HepG2 (cell line): ENCODE data around the gene DPY19L3. TPM values are rescaled to one million over a fixed set of nuclear protein-coding genes. Genes with fewer than 3 reads are reported as not detected.

Experiments used
- AGO2 ChIP-seq: fragments of 200-400 bp; formaldehyde crosslinking; optimal IDR thresholded peaks from 2 replicates; pipeline ENCODE3; 2017; ENCODE audit warnings: mild to moderate bottlenecking, low read depth, low read length, moderate library complexity
- ATF3 ChIP-seq: sonication (generic); formaldehyde crosslinking; IDR thresholded peaks from 2 replicates; pipeline ENCODE4 v1.4.0; 2020; ENCODE audit warnings: missing genetic modification reagents
- DMAP1 ChIP-seq: IDR thresholded peaks from 2 replicates; pipeline ENCODE4 v1.6.1; 2016
- DZIP1 ChIP-seq: sonication (generic); formaldehyde crosslinking; IDR thresholded peaks from 2 replicates; pipeline ENCODE4 v1.5.0; 2020; ENCODE audit warnings: mild to moderate bottlenecking, missing genetic modification reagents
- EHMT2 ChIP-seq: fragments of 200-600 bp; sonication (generic); IDR thresholded peaks from 2 replicates; pipeline ENCODE4 v1.7.0; 2017; ENCODE audit warnings: antibody characterized with exemption, low read depth, low read length, borderline replicate concordance
- ERF ChIP-seq: IDR thresholded peaks from 2 replicates; pipeline ENCODE4 v1.6.1; 2018; ENCODE audit warnings: missing biosample characterization, missing genetic modification reagents
- GFI1 ChIP-seq: sonication (generic); formaldehyde crosslinking; IDR thresholded peaks from 2 replicates; pipeline ENCODE4 v1.5.0; 2020; ENCODE audit warnings: missing genetic modification reagents, mild to moderate bottlenecking, borderline replicate concordance
- HIC2 ChIP-seq: sonication (generic); formaldehyde crosslinking; IDR thresholded peaks from 2 replicates; pipeline ENCODE4 v1.9.0; 2022; ENCODE audit warnings: low read depth, missing genetic modification reagents
- KDM6A ChIP-seq: IDR thresholded peaks from 2 replicates; pipeline ENCODE4 v1.6.1; 2016; ENCODE audit warnings: low read depth
- KLF16 ChIP-seq, 2 experiments: sonication (generic) in 1 of 2; formaldehyde crosslinking in 1 of 2; IDR thresholded peaks; 2 replicates each; pipeline versions ENCODE4 v1.6.1 to v1.8.0; 2016 to 2023; ENCODE audit warnings: missing genetic modification reagents in 2 of 2, missing compliant biosample characterization in 1 of 2
- KMT2A ChIP-seq: sonication (generic); formaldehyde crosslinking; IDR thresholded peaks from 2 replicates; pipeline ENCODE4 v1.4.0; 2020; ENCODE audit warnings: missing genetic modification reagents
- RNF219 ChIP-seq: sonication (generic); formaldehyde crosslinking; IDR thresholded peaks from 2 replicates; pipeline ENCODE4 v1.5.0; 2020; ENCODE audit warnings: mild to moderate bottlenecking, missing genetic modification reagents
- ZBTB7B ChIP-seq: sonication (generic); formaldehyde crosslinking; IDR thresholded peaks from 2 replicates; pipeline ENCODE4 v1.4.0; 2020; ENCODE audit warnings: missing genetic modification reagents
- ZNF263 ChIP-seq: sonication (generic); formaldehyde crosslinking; IDR thresholded peaks from 2 replicates; pipeline ENCODE4 v1.4.0; 2020; ENCODE audit warnings: missing genetic modification reagents
- polyA plus RNA-seq, 8 experiments: library from polyadenylated mRNA; depleted of rRNA in 3 of 8; stranded (reverse) in 7 of 8; unstranded in 1 of 8; fragments of >200 nt; fragmentation: Illumina TruSeq in 4 of 8; extraction: Trizol in 4 of 8; gene quantifications; 2 replicates each; pipeline versions ENCODE4 v1.2.1 to v1.2.3, GENCODE V29; 2011 to 2016; ENCODE audit warnings: low read depth in 4 of 8, missing spikeins in 1 of 8, mixed read lengths in 1 of 8; ENCODE audit not compliant: insufficient read depth in 1 of 8
- total RNA-seq, 5 experiments: library from RNA; depleted of rRNA; stranded (reverse); fragments of >200 nt; fragmentation: Illumina TruSeq; extraction: Trizol; gene quantifications; 2 replicates each; pipeline ENCODE4 v1.2.3, GENCODE V29; 2016; ENCODE audit warnings: low read depth in 1 of 5
- TF ChIP-seq, protein P1 (sequence below): sonication (generic); formaldehyde crosslinking; IDR thresholded peaks from 2 replicates; pipeline ENCODE4 v1.4.0; 2020; ENCODE audit warnings: mild to moderate bottlenecking, missing genetic modification reagents
- TF ChIP-seq, protein P2 (sequence below): sonication (generic); formaldehyde crosslinking; IDR thresholded peaks from 2 replicates; pipeline ENCODE4 v1.8.0; 2022; ENCODE audit warnings: missing genetic modification reagents, low read depth, mild to moderate bottlenecking, borderline replicate concordance

The DPY19L3 gene
- total and polyA plus RNA-seq, 2 of the 13 experiments (the other 11 are each of a cell fraction or from before 2014, with no cell fraction given) = 21.6 to 25.2 TPM

DNA sequence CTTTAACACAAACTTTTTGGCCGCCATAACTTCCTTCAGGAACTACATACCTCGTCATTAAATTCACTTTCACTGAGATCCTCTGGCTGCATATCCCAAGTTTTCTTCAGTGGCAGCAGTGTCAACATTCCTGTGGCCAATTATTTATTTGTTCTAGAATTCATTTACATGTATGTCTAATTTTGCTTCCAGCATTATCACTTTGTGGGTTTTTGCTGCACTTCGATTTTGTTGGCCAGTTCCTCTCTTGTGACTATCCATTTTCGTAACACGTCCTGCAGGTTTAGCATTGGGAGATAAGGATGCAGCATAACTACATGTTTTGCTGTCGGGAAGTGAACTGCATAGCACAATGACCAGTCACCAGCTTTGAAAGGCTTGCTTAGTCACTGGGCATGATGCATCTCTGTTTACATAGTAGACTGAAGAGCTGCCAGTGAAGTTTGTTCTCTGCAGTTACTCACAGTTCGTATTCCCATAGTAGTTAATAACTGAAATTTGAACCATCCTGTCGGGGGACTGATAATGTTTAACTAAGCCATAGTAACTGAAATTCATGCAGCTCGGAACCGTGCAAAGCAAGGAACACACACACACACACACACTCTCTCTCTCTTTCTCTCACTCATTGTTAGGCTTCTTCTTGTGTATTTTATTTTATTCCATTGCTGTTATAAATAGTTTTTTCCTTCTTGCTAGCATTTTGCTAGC, 31.8 kb upstream of the DPY19L3 start (continued):
- TF ChIP-seq, protein P1, sequence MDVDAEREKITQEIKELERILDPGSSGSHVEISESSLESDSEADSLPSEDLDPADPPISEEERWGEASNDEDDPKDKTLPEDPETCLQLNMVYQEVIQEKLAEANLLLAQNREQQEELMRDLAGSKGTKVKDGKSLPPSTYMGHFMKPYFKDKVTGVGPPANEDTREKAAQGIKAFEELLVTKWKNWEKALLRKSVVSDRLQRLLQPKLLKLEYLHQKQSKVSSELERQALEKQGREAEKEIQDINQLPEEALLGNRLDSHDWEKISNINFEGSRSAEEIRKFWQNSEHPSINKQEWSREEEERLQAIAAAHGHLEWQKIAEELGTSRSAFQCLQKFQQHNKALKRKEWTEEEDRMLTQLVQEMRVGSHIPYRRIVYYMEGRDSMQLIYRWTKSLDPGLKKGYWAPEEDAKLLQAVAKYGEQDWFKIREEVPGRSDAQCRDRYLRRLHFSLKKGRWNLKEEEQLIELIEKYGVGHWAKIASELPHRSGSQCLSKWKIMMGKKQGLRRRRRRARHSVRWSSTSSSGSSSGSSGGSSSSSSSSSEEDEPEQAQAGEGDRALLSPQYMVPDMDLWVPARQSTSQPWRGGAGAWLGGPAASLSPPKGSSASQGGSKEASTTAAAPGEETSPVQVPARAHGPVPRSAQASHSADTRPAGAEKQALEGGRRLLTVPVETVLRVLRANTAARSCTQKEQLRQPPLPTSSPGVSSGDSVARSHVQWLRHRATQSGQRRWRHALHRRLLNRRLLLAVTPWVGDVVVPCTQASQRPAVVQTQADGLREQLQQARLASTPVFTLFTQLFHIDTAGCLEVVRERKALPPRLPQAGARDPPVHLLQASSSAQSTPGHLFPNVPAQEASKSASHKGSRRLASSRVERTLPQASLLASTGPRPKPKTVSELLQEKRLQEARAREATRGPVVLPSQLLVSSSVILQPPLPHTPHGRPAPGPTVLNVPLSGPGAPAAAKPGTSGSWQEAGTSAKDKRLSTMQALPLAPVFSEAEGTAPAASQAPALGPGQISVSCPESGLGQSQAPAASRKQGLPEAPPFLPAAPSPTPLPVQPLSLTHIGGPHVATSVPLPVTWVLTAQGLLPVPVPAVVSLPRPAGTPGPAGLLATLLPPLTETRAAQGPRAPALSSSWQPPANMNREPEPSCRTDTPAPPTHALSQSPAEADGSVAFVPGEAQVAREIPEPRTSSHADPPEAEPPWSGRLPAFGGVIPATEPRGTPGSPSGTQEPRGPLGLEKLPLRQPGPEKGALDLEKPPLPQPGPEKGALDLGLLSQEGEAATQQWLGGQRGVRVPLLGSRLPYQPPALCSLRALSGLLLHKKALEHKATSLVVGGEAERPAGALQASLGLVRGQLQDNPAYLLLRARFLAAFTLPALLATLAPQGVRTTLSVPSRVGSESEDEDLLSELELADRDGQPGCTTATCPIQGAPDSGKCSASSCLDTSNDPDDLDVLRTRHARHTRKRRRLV (CRISPR knock-in tag) = no peak
- TF ChIP-seq HIC2 (peak; percentile 60; the same call in 1 of the 2 replicates), KDM6A (CRISPR knock-in tag) (peak; percentile 75; the same call in 1 of the 2 replicates), ZNF263 (CRISPR knock-in tag) (no peak), DMAP1 (CRISPR knock-in tag) (peak; percentile 47; the same call in 1 of the 2 replicates), RNF219 (CRISPR knock-in tag) (no peak), DZIP1 (CRISPR knock-in tag) (no peak), KMT2A (CRISPR knock-in tag) (peak; percentile 69; the same call in 1 of the 2 replicates), EHMT2 (0 out of 2 replicates have a peak, but pooled peaks have one; percentile 24), ERF (CRISPR knock-in tag) (peak; percentile 85), GFI1 (0 out of 2 replicates have a peak, but pooled peaks have one; percentile 65), ATF3 (CRISPR knock-in tag) (peak; percentile 97), ZBTB7B (CRISPR knock-in tag) (peak; percentile 46; the same call in 1 of the 2 replicates), KLF16 (CRISPR knock-in tag; IDR thresholded peaks at IDR 0.05) (peak in 1 of 2 experiments; percentile 70; a peak in 1 of 4 replicates), AGO2 (no peak)
- TF ChIP-seq, protein P2, sequence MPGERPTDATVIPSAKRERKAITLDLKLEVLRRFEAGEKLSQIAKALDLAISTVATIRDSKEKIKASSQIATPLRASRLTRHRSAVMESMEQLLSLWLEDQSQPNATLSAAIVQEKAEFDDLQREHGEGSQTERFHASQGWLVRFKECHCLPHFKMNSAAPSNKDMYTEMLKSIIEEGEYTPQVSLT (CRISPR knock-in tag) = no peak
